Activated B cell treated with CpG ODN at 0.5 μM for 24 hours (primary cell): Measurements from ENCODE around the gene CDK2AP2. TPM values are rescaled to one million over a fixed set of nuclear protein-coding genes. Genes with fewer than 3 reads are reported as not detected.
A peak's percentile ranks its signal among the peaks of the same experiment; 100 is the strongest.

Source experiments
- ATAC-seq: fragments of 200-7000 bp; cut with Tn5 transposase; one replicate; pipeline ENCODE4 v1.10.0; 2021; ENCODE audit warnings: low read depth, mild to moderate bottlenecking, moderate library complexity
- CTCF ChIA-PET: fragments of 350-600 bp; sonication (Branson Sonifier 250); formaldehyde crosslinking; loops from one replicate; lab custom pipeline; 2021; ENCODE audit warnings: antibody characterized with exemption; lab: Charles Lee
- POLR2A ChIA-PET: fragments of 350-600 bp; sonication (Branson Sonifier 250); formaldehyde crosslinking; loops from one replicate; lab custom pipeline; 2021; ENCODE audit warnings: antibody characterized with exemption; lab: Charles Lee
- DNase-seq: peaks from one replicate; pipeline ENCODE4 v3.0.0; 2022
- H3K27ac Mint-ChIP-seq: one replicate; pipeline ENCODE4 v1.8.0; 2020; ENCODE audit warnings: mixed read lengths
- H3K27me3 Mint-ChIP-seq: one replicate; pipeline ENCODE4 v1.8.0; 2021; ENCODE audit warnings: mixed read lengths
- H3K36me3 Mint-ChIP-seq: one replicate; pipeline ENCODE4 v1.8.0; 2021; ENCODE audit warnings: low read depth, mixed read lengths
- H3K4me1 Mint-ChIP-seq: one replicate; pipeline ENCODE4 v1.8.0; 2021; ENCODE audit warnings: mixed read lengths
- H3K4me3 Mint-ChIP-seq: one replicate; pipeline ENCODE4 v1.8.0; 2020; ENCODE audit warnings: mild to moderate bottlenecking, mixed read lengths
- H3K9me3 Mint-ChIP-seq: one replicate; pipeline ENCODE4 v1.8.0; 2020; ENCODE audit warnings: mixed read lengths
- CTCF ChIP-seq: fragments of 200-600 bp; IDR thresholded peaks from one replicate; pipeline ENCODE4 v1.8.0; 2022; ENCODE audit warnings: antibody characterized with exemption, mild to moderate bottlenecking
- intact Hi-C: fragments of 100-400 bp; cut with micrococcal nuclease; formaldehyde crosslinking; loops from one replicate; pipeline ENCODE4 v1.15.1; 2024
- total RNA-seq: library from RNA; stranded (reverse); gene quantifications from 2 replicates; pipeline ENCODE4 v1.2.3, GENCODE V29; 2022

CDK2AP2 gene
- total RNA-seq, 1 donor from 2014 or later, result 67.1 TPM

DNA sequence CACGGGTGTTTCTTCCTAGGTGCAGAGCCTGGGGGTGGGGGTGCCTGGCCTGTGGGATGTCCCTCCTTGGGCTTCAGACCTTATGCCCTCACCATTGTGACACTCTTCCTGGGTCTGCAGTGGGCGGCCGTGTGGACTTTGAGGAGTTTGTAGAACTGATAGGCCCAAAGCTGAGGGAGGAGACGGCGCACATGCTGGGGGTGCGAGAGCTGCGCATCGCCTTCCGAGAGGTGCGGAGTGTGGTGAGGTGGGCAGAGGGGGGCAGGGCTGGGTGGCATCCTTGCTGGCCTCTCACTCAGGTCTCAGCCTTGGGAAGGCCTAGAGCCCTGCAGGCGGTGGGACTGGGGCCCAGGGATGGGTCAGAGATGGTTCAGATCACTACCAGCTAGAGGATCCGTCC lies 50.5 kb downstream of the CDK2AP2 start:
- POLR2A ChIA-PET, result interaction anchor here (3.9 to 33.4 kb wide), 3 partner anchors 12 to 29 kb away, joined by 15 to 1417 read pairs (median 32); partner anchors contain the start of genes CORO1B, PTPRCAP, RPS6KB2 and TMEM134
- no peaks in the 10 kb centered on the region for H3K27me3 Mint-ChIP-seq
- CTCF ChIA-PET, result interaction anchor here (1.5 kb wide), 1 partner anchor 20 kb away, joined by 3 read pairs; the partner anchor contains the start of gene PTPRCAP

More for the DNA sequence above, 50.5 kb downstream of the CDK2AP2 start:
- Mint-ChIP-seq H3K9me3 (no peaks in the 10 kb centered on the region), H3K36me3 (no peaks in the 10 kb centered on the region), H3K4me3 (peak overlapping the region; percentile 13), H3K4me1 (peaks cover 53% of the 10 kb centered on the region), H3K27ac (peak overlapping the region; percentile 84)
- TF ChIP-seq CTCF, result no peak
- DNase-seq (no peak), ATAC-seq (no peak)
- intact Hi-C loops, result no loop called here

Other genes starting within 250 kb of the CDK2AP2 start
- gene GRK2, start 241.7 kb downstream of the CDK2AP2 start, total RNA-seq, result 159 and 175 TPM in 2 replicates
- gene ANKRD13D, start 218.9 kb downstream of the CDK2AP2 start, total RNA-seq, result 97.2 and 116 TPM in 2 replicates
- gene SSH3, start 204.6 kb downstream of the CDK2AP2 start, total RNA-seq, result 5.1 and 7.7 TPM in 2 replicates
- 166 and 169 TPM in 2 replicates for gene POLD4, start 154.6 kb downstream of the CDK2AP2 start, total RNA-seq
- 28.2 and 30.7 TPM in 2 replicates for gene CLCF1, start 134.6 kb downstream of the CDK2AP2 start, total RNA-seq
- 30.4 and 35.2 TPM in 2 replicates for gene RAD9A, start 116.2 kb downstream of the CDK2AP2 start, total RNA-seq
- 349 and 354 TPM in 2 replicates for gene PPP1CA, start 106.3 kb downstream of the CDK2AP2 start, total RNA-seq
- 158 and 163 TPM in 2 replicates for gene TBC1D10C, start 104.1 kb downstream of the CDK2AP2 start, total RNA-seq
- gene CARNS1, start 92.5 kb downstream of the CDK2AP2 start, total RNA-seq, result 5.7 and 6.3 TPM in 2 replicates
- gene RPS6KB2, start 79.7 kb downstream of the CDK2AP2 start, total RNA-seq, result 66.9 and 74.5 TPM in 2 replicates
- gene PTPRCAP, start 70.5 kb downstream of the CDK2AP2 start, total RNA-seq, result 328 and 347 TPM in 2 replicates
- 34.0 and 39.7 TPM in 2 replicates for gene CORO1B, start 64.7 kb downstream of the CDK2AP2 start, total RNA-seq
- gene GPR152, start 55.4 kb downstream of the CDK2AP2 start, total RNA-seq, result not detected in 2 replicates
- gene CABP4, start 52.8 kb downstream of the CDK2AP2 start, total RNA-seq, result 2.1 and 3.0 TPM in 2 replicates
- gene TMEM134, start 38.9 kb downstream of the CDK2AP2 start, total RNA-seq, result 76.0 and 83.5 TPM in 2 replicates
- 108 and 114 TPM in 2 replicates for gene AIP, start 25.1 kb downstream of the CDK2AP2 start, total RNA-seq
- gene PITPNM1, start 2.8 kb downstream of the CDK2AP2 start, total RNA-seq, result 103 and 111 TPM in 2 replicates
- gene CABP2, start 15.3 kb upstream of the CDK2AP2 start, total RNA-seq, result not detected in 2 replicates
- 331 and 362 TPM in 2 replicates for gene GSTP1, start 75.7 kb upstream of the CDK2AP2 start, total RNA-seq
- gene NDUFV1, start 98.8 kb upstream of the CDK2AP2 start, total RNA-seq, result 207 and 221 TPM in 2 replicates
- gene NUDT8, start 121.8 kb upstream of the CDK2AP2 start, total RNA-seq, result 5.3 and 6.1 TPM in 2 replicates
- gene TBX10, start 131.6 kb upstream of the CDK2AP2 start, total RNA-seq, result not detected in 2 replicates
- not detected in 2 replicates for gene ACY3, start 142.6 kb upstream of the CDK2AP2 start, total RNA-seq
- not detected in 2 replicates for gene ALDH3B2, start 166.5 kb upstream of the CDK2AP2 start, total RNA-seq